Daoy (cell line): ENCODE results near the gene ZNF467. TPM values are rescaled to one million over a fixed set of nuclear protein-coding genes. Genes with fewer than 3 reads are reported as not detected.

Experiments used
- DNase-seq: peaks from one replicate; pipeline ENCODE4 v3.0.0-alpha.2; 2015; ENCODE audit warnings: low read depth
- total RNA-seq: library from RNA; depleted of rRNA; stranded (reverse); fragments of >200 nt; shearing (Covaris generic); gene quantifications from 2 replicates; pipeline ENCODE4 v1.2.3, GENCODE V29; 2014; rRNA removed

The ZNF467 gene
- total RNA-seq: 0.34 and 0.80 TPM in 2 replicates

DNA sequence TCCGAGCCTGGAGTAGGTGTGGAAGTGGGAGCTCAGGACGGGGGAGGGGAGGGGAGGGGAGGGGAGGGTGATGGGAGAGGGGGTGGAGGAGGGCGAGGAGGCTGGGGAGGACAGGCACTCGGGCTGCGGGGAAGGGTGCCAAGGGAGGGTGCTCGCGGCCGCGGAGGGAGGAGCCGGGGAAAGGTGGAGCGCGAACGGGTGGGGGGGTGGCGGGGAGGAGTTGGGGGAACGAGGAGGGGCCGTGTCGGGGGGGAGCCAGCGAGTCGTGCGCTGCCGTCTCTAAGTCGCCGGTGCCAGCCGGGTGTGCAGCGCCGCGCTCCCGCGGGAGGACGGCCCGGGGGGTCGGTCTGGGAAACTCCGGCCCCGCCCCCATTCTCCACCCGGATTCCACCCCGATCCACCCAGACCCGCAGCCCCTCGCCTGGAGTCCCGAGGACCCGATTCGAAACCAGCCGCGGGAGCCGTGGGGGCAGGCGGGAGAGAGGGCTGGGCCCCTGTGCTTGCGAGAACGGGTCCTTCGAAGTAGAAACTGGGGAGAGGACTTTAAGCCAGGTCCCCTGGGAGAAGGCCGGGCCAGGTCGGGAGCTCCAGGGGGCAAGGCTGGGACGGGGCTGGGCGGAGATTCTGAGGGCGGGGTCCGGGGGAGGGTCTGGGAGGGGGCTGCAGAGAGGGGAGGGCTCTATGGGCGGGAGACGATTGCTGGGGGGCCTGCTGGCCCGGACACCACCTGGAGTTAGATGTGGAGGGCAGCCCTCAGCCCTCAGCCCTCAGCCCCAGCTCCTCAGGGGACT lies at the start of gene ZNF467:
ZNF467 (minus strand) TSS at position 143 of the 791 bp plus-strand sequence. CDS start 2,556 bp downstream, outside the sequence.
- peak; percentile 54 for DNase-seq

GRCh38 chr7:149822353-149822943 lies 49.1 kb upstream of the ZNF467 start:
- DNase-seq: no peak

GRCh38 chr7:149821191-149822148 lies 48.1 kb upstream of the ZNF467 start:
- no peak for DNase-seq

- no peak for DNase-seq
Measured at GRCh38 chr7:149820622-149821190, 47.3 kb upstream of the ZNF467 start.

GRCh38 chr7:149819961-149820340 lies 46.6 kb upstream of the ZNF467 start:
- no peak for DNase-seq

GRCh38 chr7:149819141-149819960 lies 46.0 kb upstream of the ZNF467 start:
- DNase-seq: no peak

- DNase-seq: no peak
Measured at GRCh38 chr7:149818536-149818840, 45.1 kb upstream of the ZNF467 start.

GRCh38 chr7:149817836-149818535 lies 44.6 kb upstream of the ZNF467 start:
- no peak for DNase-seq

DNA sequence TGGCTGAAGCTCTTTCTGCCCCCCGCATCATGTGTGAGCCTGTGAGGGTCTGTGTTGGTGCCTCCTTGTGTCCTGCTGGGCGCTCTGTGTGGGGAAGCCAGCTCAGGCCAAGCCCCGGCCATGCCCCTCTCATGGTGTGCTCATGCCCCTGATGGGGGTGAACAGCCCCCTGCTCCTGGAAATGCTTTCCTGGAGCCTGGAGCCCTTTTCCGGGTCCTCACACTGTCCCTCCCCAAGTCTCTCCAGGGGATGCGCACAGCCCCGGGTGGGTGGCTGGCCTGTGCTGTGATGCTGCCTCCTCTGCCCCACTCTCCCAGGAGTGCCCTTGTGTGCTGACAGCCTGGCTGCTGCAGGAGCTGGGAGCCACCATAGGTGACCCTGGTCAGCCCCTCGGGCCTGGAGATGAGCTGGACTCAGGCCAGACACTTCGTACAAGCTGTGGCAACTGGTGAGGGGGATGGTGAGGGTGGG lies 43.9 kb upstream of the ZNF467 start:
- no peak for DNase-seq

GRCh38 chr7:149816794-149817193 lies 43.4 kb upstream of the ZNF467 start:
- DNase-seq: no peak

- DNase-seq: no peak
Measured at GRCh38 chr7:149816267-149816751, 42.9 kb upstream of the ZNF467 start.

DNA sequence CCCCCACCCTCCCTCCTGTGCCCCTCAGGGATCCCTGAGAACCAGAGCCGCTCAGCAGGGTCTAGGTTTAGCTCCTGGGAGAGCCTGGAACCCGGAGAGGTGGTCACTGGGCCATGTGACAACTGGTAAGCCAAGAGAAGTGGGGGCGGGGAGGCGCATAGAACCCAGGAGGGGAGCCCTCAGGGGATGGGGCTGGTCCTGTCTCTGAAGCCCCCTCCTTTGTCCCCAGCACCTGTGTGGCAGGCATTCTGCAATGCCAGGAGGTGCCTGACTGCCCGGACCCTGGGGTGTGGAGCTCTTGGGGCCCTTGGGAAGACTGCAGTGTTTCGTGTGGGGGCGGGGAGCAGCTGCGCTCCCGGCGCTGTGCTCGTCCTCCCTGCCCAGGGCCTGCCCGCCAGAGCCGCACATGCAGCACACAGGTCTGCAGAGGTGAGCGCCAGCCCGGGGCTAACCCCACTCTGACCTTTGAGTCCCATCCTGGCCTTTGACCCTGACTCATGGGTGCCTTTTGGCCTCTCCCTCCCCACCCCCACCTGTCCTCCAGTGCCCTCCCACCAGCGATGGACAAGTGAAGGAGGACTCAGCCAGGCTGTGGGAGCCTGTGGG lies 42.4 kb upstream of the ZNF467 start:
- no peak for DNase-seq

DNA sequence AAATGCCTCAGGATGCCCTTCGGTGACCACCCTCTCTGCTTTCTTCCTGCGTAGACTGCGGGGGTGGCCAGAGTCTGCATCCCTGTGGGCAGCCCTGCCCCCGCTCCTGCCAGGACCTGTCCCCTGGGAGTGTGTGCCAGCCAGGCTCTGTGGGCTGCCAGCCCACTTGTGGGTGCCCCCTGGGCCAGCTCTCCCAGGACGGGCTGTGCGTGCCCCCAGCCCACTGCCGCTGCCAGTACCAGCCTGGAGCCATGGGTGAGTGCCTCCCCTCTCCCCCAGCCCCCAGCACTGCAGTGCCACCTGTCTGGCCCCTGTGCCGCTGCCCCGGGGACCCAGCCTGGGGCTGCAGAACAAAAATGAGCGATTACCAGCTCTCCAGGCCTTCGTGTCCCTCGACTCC lies 41.7 kb upstream of the ZNF467 start:
- DNase-seq: no peak

GRCh38 chr7:149814494-149814893 lies 41.1 kb upstream of the ZNF467 start:
- DNase-seq: no peak

DNA sequence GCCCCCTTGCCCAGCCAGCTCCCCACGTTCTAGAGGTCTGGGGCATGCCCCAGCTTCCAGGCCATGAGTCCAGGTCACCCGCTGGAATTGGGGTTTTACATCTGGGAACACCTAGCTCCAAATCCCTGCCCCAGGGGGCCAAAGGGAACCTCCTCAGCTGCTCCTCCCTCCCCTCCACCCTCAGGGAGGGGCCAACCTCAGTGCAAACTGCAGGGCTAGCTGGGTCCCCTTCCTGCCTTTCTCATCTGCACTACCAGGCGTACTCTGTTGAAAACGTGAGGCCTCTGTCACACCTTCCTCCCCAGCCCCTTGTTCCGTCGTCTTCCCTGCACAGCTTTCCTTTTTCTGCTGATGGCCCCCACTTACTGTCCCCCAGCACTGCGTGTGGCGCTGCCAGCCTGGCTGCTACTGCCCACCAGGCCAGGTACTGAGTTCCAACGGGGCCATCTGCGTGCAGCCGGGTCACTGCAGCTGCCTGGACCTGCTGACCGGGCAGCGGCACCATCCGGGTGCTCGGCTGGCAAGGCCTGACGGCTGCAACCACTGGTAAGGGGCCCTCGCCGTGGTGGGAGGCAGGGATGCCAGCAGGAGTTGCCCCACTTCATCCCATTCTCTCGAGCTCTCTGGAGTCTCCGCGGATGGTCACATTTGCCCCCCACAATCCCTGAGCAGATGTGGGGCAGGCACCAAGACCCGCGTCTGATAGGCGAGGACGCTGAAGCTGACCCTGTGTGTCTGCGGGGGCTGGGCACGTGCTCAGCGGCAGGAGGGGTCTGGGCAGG lies 40.1 kb upstream of the ZNF467 start:
- no peak for DNase-seq

GRCh38 chr7:149811831-149812490 lies 38.6 kb upstream of the ZNF467 start:
- no peak for DNase-seq

GRCh38 chr7:149811221-149811620 lies 37.8 kb upstream of the ZNF467 start:
- no peak for DNase-seq

- DNase-seq: no peak
Measured at GRCh38 chr7:149809215-149809614, 35.8 kb upstream of the ZNF467 start.
